ENCODE measurements around the gene OBSL1. TPM values are rescaled to one million over a fixed set of nuclear protein-coding genes. Genes with fewer than 3 reads are reported as not detected.

The OBSL1 gene
- total and polyA plus RNA-seq, 12 donors, result 108 to 310 (median 171) TPM

- ATAC-seq (peak; percentile 0 to 51 (median 20)), DNase-seq (no peak)
- Histone ChIP-seq H3K4me1 (peaks cover 7 to 44% (median 34%) of the 10 kb centered on the region in 9 donors), H3K4me3 (peak overlapping the region; percentile 40 to 92 (median 80)), H3K27me3 (peaks cover 0 to 54% (median 11%) of the 10 kb centered on the region in 7 donors), H3K9me3 (no peaks in the 10 kb centered on the region), H3K27ac (peak overlapping the region; percentile 62 to 93 (median 90)), H3K36me3 (peaks cover 0 to 38% (median 20%) of the 10 kb centered on the region in 9 donors)
- intact Hi-C loops (cut with DNase I), result loop anchor here in 9 of 10 donors (1.0 to 5.0 kb wide), 12 partner anchors 28 to 159 kb away; partner anchors contain the start of genes OBSL1 (in 2 of the 9), SLC4A3 (in 2 of the 9), STK11IP (in 2 of the 9) and GMPPA (in 1 of the 9)
- WGBS, 2 donors, result 0 to 1% methylated on average over 54 to 66 of the region's 66 CpGs
- TF ChIP-seq, protein P1, sequence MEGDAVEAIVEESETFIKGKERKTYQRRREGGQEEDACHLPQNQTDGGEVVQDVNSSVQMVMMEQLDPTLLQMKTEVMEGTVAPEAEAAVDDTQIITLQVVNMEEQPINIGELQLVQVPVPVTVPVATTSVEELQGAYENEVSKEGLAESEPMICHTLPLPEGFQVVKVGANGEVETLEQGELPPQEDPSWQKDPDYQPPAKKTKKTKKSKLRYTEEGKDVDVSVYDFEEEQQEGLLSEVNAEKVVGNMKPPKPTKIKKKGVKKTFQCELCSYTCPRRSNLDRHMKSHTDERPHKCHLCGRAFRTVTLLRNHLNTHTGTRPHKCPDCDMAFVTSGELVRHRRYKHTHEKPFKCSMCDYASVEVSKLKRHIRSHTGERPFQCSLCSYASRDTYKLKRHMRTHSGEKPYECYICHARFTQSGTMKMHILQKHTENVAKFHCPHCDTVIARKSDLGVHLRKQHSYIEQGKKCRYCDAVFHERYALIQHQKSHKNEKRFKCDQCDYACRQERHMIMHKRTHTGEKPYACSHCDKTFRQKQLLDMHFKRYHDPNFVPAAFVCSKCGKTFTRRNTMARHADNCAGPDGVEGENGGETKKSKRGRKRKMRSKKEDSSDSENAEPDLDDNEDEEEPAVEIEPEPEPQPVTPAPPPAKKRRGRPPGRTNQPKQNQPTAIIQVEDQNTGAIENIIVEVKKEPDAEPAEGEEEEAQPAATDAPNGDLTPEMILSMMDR (IDR thresholded peaks at IDR 0.05), result peak in 1 of 9 donors; percentile 18
Measured at GRCh38 chr2:219542931-219543595, 28.3 kb downstream of the OBSL1 start.

- TF ChIP-seq, protein P1 (IDR thresholded peaks at IDR 0.05), result peak; percentile 60 to 95 (median 88)
- Histone ChIP-seq H3K4me1 (peaks cover 7 to 50% (median 38%) of the 10 kb centered on the region in 9 donors), H3K27ac (peak overlapping the region in 2 of 10 donors; percentile 91 to 93), H3K36me3 (peaks cover 0 to 32% (median 20%) of the 10 kb centered on the region in 9 donors), H3K27me3 (peaks cover 0 to 53% (median 6%) of the 10 kb centered on the region in 7 donors), H3K4me3 (peak overlapping the region in 8 of 10 donors; percentile 6 to 92 (median 80)), H3K9me3 (no peaks in the 10 kb centered on the region)
- ATAC-seq (peak in 5 of 8 donors; percentile 10 to 25 (median 17)), DNase-seq (peak; percentile 69 to 78)
- intact Hi-C loops (cut with DNase I), result loop anchor here in 9 of 10 donors (1.0 to 5.0 kb wide), 12 partner anchors 29 to 161 kb away; partner anchors contain the start of genes OBSL1 (in 2 of the 9), SLC4A3 (in 2 of the 9) and STK11IP (in 2 of the 9)
- 10% methylated on average over 48 of the region's 48 CpGs for WGBS, 2 donors
Measured at GRCh38 chr2:219541611-219542180, 29.6 kb downstream of the OBSL1 start.

DNA sequence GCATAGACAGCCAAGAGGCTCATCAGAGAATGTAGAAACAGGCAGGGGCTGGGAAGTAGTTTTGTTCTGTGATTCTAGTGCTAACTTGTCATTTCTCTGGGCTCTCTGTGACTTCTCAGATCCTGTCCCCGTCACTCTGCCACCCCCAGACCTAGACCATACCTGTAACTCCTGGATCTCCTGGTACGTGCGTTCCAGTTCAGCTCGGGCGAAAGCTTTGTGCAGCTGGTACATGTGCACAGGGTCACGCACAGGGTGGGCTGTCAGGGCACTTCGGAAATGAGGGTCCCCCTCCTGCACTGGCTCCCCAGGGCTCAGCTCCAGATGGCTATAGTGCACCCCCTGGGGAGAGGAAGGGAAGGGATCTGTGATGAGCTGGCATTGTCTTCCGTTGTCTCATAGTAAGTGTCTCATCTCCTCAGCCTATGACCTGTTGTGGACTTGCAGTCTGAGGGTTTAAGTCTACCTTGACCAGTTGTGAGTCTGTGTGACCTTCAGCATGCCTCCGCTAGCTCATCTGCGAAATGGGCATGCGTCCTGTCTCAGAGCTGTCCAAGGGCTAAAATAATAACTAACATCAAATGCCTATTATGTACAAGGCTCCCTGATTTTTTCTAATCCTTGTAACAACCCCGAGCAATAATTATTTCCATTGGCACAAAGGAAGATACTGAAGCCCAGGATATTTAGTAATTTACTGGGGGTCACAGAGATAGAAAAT is 30.4 kb downstream of the OBSL1 start:
- ATAC-seq (no peak), DNase-seq (no peak)
- no peaks in the 10 kb centered on the region for H3K9me3 ChIP-seq
- peaks cover 0 to 49% (median 6%) of the 10 kb centered on the region in 7 donors for H3K27me3 ChIP-seq
- peaks cover 0 to 32% (median 20%) of the 10 kb centered on the region in 9 donors for H3K36me3 ChIP-seq
- WGBS, 2 donors, result 87 to 94% methylated on average over 12 of the region's 12 CpGs
- H3K27ac ChIP-seq, result no peak overlapping the region
- peaks cover 7 to 50% (median 38%) of the 10 kb centered on the region in 9 donors for H3K4me1 ChIP-seq
- intact Hi-C loops (cut with DNase I), result loop anchor here in 8 of 10 donors (1.0 to 5.0 kb wide), 9 partner anchors 56 to 161 kb away; partner anchors contain the start of genes SLC4A3 (in 2 of the 8) and STK11IP (in 1 of the 8)
- H3K4me3 ChIP-seq, result no peak overlapping the region
- TF ChIP-seq, protein P1 (IDR thresholded peaks at IDR 0.05), result no peak
